ENCODE results near the gene GOLM1.

GOLM1 gene

DNA sequence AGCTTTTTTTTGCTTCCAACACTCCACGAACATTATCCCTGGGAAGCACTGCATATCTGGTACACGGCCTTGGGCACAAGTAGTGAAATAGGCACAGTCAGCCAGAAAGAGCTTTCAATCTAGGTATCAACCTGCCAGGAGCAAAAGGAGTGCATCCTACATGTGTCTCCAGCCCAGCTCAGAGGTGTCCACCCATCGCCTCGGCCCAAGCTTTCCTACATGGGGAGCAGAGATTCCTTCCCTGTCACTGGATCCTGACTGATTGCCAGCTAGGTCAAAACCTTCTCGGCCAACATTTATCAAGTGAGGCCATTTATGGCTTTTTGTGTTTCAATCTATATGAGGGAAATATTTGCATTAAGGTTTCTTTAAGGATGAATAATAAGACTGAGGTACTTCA lies 55.8 kb downstream of the GOLM1 start:
- no peak for DNase-seq

DNA sequence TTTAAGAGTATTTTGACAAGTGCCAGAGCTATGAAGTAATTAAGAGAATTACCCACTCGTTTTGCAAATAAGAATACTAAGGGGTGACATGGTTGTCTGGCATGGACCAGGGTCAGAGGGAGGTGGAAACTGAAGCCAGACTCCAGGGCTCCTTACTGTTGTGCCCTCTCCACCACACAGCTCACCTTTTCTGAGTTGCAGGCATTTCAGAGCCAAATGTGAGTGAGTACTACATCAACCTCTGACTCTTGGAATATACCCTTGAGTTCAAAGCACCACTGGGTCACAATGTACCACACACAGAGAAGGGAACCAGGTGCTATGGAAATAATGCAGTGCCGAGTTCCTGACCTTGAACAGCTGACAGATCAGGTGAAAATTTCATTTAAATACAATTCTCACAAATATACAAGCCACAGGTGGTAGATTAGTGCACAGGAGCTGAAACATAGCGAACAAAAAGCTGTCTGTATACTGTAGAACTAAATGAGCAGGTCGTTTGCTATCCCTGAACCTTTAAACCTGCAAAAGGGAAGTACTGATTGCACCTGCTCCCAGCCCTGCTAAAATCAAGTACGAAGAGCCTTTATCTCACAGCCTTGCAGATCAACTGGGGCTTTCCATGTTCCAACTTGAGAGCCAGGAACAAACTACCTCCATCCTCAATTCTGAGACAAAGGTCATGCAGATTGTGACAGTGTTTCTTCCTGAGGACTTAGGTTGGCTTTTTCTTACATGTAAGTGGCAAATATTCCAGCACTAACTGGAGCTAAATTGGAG lies 57.0 kb downstream of the GOLM1 start:
- DNase-seq: no peak

DNA sequence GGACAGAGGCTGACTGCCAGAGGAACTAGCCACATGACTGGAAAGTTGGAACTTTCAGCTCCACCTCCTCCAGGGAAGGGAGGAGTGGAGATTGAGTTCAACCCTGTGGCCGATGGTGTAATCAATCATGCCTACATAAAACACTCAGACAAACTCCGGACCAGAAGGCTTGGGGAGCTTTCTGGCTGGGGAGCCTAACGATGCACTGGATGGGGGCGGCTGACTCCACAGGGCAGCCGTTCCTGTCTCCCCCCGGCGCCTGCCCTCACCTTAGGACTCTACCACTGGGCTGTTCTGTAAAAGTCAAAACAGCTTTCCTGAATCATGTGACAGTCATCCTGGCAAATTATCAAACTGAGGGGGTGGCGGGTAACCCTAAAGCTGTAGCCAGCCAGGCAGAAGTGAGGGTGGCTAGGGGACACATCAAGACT lies 58.0 kb downstream of the GOLM1 start:
- DNase-seq: no peak

DNA sequence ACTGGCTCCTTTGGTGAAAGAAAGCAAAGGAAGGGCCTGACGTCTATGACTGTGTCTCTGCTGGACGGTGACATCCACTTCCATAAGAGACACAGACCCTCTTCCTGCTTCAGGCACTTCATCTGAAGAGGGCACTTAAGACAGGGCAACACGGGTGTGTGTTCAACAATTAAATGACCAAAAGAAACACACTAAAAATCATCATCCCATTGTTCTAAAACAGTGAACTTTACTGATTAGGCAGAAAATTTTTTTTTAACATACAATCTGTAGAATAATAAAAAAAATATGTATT lies 58.5 kb downstream of the GOLM1 start:
- no peak for DNase-seq

DNA sequence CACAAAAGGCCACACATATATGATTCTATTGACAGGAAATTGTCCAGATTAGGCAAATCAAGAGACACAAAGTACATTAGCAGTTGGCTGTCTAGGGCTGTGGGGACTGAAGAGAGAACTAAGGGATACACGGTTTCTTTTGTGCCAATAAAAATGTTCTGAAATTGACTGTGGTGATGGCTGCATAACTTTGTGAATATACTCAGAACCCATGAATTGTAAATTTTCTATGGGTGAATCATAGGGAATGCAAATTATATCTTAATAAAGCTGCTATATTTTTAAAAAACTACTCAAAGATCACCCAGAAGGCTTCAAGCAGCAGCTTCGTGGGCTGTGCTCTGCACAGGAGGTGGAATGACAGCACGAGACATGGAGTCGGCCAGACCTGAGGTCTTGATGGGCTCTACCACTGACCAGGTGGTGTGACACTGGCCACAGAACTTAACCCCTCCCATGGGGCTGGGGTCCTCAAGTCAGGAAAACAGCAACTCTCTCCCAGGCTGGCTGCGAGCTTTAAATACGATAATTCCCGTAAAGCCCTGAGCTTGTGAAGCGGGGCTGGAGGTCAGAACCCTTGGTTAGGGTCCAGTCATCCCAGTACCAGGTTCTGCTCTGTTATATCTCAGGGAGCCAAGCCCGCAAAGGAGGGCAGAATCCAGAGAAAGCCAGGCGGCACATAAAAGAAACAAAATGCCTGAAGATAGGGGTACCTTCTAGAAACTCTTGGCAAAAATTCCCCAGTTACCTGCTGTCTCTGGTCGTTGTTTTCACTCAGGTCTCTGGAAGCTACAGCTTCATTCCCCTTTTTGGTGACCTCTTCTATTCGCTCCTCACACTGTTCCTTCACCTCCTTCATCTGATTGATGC lies 59.1 kb downstream of the GOLM1 start:
- DNase-seq: no peak

DNA sequence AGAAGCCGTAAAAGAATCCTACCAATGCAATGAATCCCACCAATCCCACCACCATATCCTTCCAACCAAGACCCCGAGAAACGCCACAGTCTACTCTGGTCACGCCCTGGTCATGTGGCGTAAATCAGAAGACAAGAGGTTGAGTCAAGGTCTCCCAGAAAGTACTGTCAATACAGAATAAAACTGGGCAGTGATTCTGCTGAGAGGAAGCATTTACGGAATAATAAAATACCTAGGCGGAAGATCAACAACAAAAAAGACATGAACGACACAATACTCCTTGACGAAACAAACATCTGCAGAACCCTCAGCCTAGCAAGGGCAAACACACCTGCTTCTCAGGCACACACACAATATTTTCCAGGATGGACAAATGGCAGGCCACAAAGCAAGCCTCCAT lies 62.8 kb downstream of the GOLM1 start:
- DNase-seq: no peak

DNA sequence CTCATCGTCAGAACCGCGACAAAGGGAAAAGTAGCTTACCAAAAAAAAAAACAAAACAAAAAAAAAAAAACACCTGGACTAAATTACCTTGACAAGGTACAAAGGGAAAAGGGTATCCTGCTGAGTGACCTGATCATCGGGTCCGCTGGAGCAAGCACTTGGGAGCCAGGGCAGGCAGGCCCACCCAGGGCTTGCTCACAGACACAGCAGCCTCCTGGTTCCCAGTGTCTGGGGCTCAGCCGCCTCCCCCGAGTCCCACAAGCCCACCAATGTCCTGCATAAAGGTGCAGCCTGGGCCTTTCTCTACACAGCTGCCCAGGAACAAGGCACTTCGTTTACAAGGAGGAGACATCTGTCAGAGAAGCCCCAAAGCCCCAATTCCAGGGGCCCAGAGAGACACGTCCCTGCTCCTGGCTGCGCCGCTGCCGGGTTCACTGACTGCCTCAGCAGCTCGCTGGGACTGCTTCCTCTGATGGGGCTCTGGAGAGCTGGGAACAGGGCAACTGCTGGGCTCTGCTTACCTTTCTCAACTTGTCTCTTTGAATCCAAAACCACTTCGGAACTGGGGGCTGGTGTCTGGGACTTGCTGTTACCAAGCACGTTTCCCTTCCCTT lies 63.4 kb downstream of the GOLM1 start:
- DNase-seq: no peak

DNA sequence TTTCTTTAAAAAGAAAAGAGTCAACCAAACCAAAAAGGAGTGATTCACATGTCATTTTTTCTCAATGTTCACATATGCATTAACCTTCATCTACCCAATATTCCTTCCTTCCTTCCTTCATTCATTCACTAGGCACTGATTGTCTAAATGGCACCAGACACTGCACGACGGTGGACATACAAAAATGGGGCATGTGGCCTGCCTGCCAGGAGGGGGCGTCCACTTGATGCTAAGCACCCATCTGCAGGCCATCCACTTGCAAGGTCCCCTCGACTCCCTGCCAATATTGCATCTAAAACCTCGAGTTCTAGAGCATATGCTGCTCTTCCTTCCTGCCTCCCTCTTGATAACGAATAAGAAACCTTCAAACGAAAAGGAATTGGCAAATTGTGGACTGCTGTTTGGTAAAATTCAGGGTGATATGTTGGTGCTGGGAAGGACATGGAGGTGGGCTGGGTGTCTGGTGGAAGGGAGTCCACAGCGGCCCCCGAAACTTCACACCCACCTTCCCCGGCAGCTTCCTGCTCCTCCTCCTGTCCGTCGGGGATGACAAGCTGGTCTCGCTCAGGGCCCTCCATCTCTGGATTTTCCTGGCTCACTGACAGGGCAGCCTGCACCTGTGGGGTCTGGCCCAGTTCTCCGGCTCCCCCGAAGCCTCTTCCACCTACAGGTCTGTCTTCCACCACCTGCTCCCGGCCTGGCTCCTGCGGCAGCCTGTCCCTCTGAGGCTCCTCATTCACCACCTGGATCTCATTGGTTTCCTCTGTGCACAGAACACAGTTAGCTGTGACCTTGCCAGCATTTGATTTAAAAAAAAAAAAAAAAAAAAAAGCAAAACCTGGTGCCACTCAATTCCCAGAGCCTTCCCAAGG lies 64.3 kb downstream of the GOLM1 start:
- no peak for DNase-seq

DNA sequence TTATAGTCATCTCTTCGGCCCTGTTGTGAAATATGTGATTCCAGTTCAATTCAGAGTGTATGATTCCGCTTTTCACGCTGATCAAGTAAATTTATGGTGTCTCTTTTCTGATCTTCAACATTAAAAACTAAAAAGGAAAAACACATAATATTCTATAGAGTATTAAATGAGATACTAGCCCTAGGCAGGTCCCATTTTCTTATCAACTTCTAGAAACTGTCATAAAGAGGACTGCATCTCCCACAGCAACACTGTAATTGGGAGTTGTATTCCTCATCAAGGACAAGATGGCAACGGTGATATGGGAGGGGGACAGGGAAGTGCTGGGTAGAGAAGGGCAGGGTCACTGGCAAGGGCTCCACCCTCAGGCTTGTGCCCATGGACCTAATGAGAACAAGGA lies 71.6 kb downstream of the GOLM1 start:
- no peak for DNase-seq

DNA sequence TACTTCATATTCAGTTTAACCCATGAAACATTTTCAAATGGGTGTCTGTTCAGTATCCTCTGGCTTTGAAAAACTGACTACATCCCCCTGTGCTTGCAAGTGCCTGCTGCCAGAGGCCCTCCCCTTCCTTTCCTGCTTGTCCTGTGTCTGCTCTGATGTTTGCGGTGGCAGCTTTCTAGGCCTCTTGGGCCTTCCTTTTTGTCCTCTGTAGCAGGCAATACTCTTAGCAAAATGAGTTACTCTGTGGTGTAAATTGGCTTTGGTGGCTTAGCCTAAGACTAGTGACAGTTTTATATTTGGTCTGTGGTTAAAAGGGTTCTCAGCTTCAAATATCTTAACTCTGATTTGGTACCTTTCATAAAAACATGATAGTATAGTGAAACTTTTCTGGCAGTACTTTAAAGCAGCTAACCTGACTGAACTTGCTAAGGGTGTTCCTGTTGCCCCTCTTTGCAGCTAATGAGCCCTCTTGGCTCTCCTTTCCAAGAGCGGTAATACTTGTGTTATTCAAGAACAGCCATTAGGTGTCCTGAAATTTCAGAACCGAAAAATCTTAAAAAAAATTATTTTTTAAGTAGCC lies 76.6 kb downstream of the GOLM1 start:
- DNase-seq: no peak

DNA sequence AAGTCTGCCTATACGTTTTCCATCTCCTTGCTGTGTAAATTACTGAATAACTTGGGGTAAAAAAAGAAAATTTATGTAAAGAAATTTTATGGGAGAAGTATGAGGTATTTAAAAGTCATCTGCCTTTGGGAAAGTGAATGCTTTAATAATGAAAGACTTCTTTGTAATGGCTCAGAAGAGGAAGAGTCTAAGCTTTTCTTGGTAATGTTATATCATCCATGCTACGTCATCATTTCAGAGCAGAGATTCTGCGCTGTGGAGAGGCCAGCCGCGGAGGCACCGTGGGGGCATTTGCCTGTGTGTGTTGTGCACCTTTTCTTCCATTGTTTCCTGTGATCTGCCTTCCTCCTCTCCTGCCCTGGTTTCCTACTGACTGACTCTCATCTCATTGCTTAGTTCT lies 78.2 kb downstream of the GOLM1 start:
- DNase-seq: no peak

DNA sequence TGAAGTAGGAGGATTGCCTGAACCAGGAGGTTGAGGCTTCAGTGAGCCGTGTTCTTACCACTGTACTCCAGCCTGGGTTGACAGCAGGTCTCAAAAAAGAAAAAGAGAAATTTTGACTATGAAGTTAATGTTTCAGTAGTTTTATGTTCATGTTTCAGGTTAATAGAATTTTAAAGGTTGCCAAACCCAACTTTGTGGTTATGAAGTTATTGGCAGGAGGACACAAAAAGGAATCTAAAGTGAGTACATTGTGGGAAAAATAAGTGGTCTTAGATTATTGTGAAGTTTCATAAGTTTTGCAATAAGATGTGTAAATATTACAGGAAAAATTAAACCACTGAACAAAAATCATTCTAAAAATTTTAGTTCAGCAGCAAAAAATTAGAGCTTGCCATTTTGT lies 78.6 kb downstream of the GOLM1 start:
- DNase-seq: no peak

DNA sequence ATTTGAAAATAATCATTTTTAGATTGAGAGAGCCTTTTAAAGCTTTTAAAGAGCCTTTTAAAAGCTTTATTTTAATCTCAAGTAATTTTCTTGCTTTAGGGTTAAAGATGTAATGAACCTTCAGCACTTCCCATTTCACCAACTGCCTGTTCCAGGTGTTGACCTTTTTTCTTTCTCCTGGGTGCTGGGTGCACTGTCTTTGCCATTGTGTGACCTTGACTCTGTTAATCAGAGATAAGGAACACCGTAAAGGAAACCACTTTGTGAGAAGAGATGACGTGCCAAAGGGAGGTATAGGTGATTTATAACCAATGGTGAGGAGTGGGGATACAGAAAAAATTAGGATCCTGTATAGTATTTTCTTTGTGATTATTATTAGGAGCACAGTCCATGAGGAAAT lies 90.2 kb downstream of the GOLM1 start:
- DNase-seq: no peak

DNA sequence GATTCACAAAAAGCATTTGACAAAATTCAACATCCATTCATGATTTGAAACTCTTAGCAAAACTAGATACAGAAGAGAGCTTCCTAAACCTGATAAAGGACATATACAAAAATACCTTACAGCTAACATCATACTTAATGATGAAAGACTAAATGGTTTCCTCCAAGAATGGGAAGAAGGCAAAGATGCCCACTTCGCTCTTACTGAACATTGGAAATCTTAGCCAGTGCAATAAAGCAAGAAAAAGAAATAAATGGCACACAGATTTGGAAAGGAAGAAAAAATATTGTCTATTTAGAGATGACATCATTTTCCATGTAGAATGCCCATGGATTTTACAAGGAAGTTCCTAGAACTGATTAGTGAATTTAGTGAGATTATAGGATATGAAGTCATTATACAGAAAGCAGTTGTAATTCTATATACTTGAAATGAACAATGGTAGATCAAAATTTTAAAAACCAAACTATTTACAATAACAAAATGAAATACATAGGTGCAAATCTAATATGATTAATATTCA lies 94.0 kb downstream of the GOLM1 start:
- DNase-seq: no peak

DNA sequence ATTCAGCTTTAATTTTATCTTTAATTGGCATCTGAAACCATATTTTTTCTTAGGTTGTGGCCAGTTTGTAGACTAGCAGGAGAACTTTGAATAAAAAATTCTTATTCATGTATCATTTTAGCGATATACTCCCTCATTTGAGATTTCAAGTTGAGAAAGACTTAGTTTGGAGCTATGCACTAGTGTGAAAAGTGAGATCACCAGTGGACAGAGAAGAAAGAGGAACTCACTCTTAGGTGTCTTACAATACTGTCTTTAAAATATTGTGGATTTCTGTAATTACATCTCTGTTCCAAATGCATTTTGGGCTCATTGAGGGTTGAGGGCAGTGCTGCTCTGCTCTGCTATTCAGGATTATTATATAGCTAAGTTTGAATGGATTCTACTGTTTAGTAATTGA lies 103.8 kb downstream of the GOLM1 start:
- DNase-seq: no peak

DNA sequence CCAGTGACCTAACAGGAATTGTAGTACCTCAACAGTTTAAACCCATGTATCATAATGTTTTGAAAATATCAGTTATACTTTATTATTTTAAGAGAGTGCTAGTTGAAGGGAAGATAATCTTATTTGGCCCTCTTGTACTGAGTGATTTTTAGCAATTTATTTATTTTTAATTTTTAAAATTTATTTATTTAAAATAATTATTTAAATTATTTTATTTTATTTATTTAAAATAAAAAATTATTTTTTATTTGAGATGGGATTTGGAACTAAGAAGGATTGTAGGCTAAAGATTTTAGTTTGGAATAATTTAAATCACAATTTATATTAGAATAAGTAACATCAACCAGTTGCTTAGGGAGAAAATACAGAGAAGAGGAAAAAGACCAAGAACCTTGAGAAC lies 104.3 kb downstream of the GOLM1 start:
- DNase-seq: no peak

DNA sequence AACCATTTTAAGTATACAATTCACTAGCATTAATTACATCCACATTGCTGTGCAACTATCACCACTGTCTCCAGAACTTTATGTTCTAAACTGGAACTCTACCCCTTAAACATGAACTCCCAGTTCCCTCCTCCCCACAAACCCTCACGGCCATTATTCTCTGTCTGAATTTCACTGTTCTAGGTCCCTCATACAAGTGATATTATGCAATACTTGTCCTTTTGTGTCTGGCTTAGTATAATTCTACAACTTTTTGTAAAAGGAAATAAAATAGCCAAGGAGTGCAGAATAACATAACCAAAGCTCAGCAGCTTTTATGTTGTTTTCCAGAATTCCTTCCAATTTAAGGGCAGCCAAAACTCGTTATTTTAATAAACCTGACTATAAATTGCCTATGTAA lies 105.2 kb downstream of the GOLM1 start:
- DNase-seq: no peak

DNA sequence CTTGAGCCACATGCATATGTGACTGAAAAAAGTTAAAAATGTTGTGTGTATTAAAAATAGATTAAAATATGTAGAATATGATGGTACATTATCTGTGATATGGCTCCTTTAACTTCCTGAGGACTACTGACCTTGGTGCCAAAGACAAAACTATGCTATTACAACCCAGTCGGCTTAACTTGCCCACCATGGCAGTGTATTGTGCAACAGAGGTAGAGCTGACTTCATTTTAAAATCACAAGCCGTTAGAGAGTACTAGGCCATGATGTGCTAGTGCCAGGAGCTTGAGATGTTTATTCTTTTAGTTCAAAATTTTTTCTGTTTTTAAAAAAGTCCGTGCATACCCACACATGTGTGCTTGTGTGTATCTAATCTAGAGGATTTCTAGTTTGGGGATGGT lies 112.1 kb downstream of the GOLM1 start:
- no peak for DNase-seq

DNA sequence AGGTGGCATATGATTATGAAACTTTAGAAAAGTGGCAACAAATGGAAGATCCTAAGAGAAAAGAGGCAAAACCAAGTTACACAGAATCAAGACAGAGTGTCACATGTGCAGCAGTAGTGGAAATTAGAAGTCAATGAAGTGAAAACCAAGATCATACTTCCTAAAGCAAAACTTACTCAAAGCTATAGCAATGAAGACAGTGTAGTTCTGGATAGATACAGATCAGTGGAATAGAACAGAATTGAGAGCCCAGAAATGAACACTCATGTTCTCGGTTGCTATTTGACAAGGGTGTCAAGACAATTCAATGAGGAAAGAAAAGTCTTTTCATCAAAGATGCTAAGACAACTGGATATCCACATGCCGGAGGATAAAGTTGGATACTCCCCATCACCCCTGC lies 114.9 kb downstream of the GOLM1 start:
- no peak for DNase-seq

DNA sequence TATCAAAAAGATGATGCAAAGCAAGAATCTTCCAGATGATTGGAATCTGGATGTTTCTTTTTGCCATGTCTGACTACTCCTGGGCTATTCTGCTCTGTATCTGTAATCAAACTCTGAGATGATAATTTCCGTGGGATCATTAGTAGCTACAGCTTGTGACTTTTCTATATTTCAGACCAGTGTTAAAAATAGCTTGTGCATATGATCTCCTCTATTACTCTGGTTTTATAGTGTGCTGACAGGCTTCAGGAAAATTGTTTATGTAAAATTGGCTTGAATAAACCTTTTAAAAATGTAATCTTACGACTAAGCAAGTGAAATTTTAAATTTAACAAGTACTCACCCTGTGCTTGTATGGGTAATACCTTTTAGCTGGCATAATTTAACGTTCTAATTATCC lies 118.0 kb downstream of the GOLM1 start:
- no peak for DNase-seq

DNA sequence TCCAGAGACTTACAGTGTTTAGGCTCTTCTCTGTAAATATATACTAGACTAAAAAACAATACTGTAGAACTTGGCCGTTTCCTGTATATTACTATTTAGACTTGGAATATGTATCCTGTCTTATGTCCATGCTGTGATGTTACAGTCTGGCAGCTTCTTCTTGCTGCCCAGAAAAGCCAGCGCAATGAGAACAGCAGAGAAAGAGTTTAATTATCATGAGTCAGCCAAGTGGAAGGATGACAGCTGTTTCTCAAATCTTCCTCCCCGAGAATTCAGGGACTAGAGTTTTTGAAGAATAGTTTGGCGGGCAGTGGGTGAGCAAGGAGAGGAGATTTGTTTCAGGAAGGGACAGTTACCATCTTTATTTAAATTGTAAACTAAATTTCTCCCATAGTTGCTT lies 120.9 kb downstream of the GOLM1 start:
- DNase-seq: no peak
